KMS-11 (cell line): ENCODE measurements around the gene KCTD16.

ENCODE experiments used
- H2AFZ ChIP-seq: fragments of 200-600 bp; sonication (generic); 2 replicates; pipeline ENCODE4 v1.6.1; 2016; ENCODE audit warnings: antibody characterized with exemption, mixed run types, low read depth
- H3K27ac ChIP-seq: fragments of 200-600 bp; sonication (generic); 2 replicates; pipeline ENCODE4 v1.6.1; 2016; ENCODE audit warnings: mild to moderate bottlenecking, mixed run types
- H3K27me3 ChIP-seq: fragments of 200-600 bp; sonication (generic); 2 replicates; pipeline ENCODE4 v1.6.1; 2017; ENCODE audit warnings: mild to moderate bottlenecking, low read depth, mixed run types, moderate library complexity; ENCODE audit not compliant: insufficient read depth
- H3K36me3 ChIP-seq: fragments of 200-600 bp; sonication (generic); 2 replicates; pipeline ENCODE4 v1.6.1; 2017; ENCODE audit warnings: mild to moderate bottlenecking, mixed run types; ENCODE audit not compliant: insufficient read depth
- H3K4me1 ChIP-seq: fragments of 200-600 bp; sonication (generic); 2 replicates; pipeline ENCODE4 v1.6.1; 2016; ENCODE audit warnings: mild to moderate bottlenecking, low read depth, mixed run types; ENCODE audit not compliant: poor library complexity, severe bottlenecking
- H3K4me2 ChIP-seq: fragments of 200-600 bp; sonication (generic); 2 replicates; pipeline ENCODE4 v1.7.0; 2016; ENCODE audit warnings: mild to moderate bottlenecking, mixed run types
- H3K4me3 ChIP-seq: fragments of 200-600 bp; sonication (generic); IDR thresholded peaks from 2 replicates; pipeline ENCODE4 v1.6.1; 2017; ENCODE audit warnings: low read depth, low read length, mixed read lengths; ENCODE audit not compliant: insufficient read depth
- H3K79me2 ChIP-seq: fragments of 200-600 bp; sonication (generic); 2 replicates; pipeline ENCODE4 v1.6.1; 2016; ENCODE audit warnings: low read depth, mixed run types; ENCODE audit not compliant: insufficient read depth
- H3K9ac ChIP-seq: fragments of 200-600 bp; sonication (generic); 2 replicates; pipeline ENCODE4 v1.6.1; 2016; ENCODE audit warnings: mild to moderate bottlenecking, mixed run types
- H4K20me1 ChIP-seq: fragments of 200-600 bp; sonication (generic); 2 replicates; pipeline ENCODE4 v1.6.1; 2016; ENCODE audit warnings: mild to moderate bottlenecking, mixed run types; ENCODE audit not compliant: insufficient read depth
- CTCF ChIP-seq: fragments of 200-600 bp; sonication (generic); conservative IDR thresholded peaks from 2 replicates; pipeline ENCODE4 v1.6.1; 2017; ENCODE audit warnings: low read depth, mild to moderate bottlenecking, antibody characterized with exemption, low read length, moderate library complexity, mixed read lengths

Gene KCTD16

GRCh38 chr5:144173766-144174165, 3.1 kb downstream of the KCTD16 start:
- Histone ChIP-seq H4K20me1 (no peaks in the 10 kb centered on the region), H3K79me2 (peaks cover 16% of the 10 kb centered on the region; the same call in 1 of the 2 replicates), H3K4me1 (peaks cover 20% of the 10 kb centered on the region), H3K27ac (no peak overlapping the region), H3K27me3 (no peaks in the 10 kb centered on the region), H3K4me3 (no peak overlapping the region), H3K4me2 (no peak overlapping the region), H3K9ac (no peak overlapping the region), H3K36me3 (no peaks in the 10 kb centered on the region), H2AFZ (no peak overlapping the region)
- no peak for TF ChIP-seq CTCF

GRCh38 chr5:144177548-144177947, 6.9 kb downstream of the KCTD16 start:
- H3K4me2 ChIP-seq = no peak overlapping the region

GRCh38 chr5:144179226-144179625, 8.6 kb downstream of the KCTD16 start:
- Histone ChIP-seq H4K20me1 (no peaks in the 10 kb centered on the region), H3K27me3 (no peaks in the 10 kb centered on the region), H3K4me2 (no peak overlapping the region), H3K4me3 (no peak overlapping the region), H3K4me1 (peaks cover 6% of the 10 kb centered on the region), H3K79me2 (no peaks in the 10 kb centered on the region), H3K9ac (no peak overlapping the region), H2AFZ (no peak overlapping the region), H3K36me3 (no peaks in the 10 kb centered on the region), H3K27ac (no peak overlapping the region)
- TF ChIP-seq CTCF = no peak

More at GRCh38 chr5:144177548-144177947, 6.9 kb downstream of the KCTD16 start:
- H4K20me1 ChIP-seq = no peaks in the 10 kb centered on the region
- H3K27ac ChIP-seq = no peak overlapping the region
- H3K4me3 ChIP-seq = no peak overlapping the region
- TF ChIP-seq CTCF = no peak
- no peaks in the 10 kb centered on the region for H3K4me1 ChIP-seq
- H2AFZ ChIP-seq = no peak overlapping the region
- no peaks in the 10 kb centered on the region for H3K36me3 ChIP-seq
- no peaks in the 10 kb centered on the region for H3K27me3 ChIP-seq
- H3K79me2 ChIP-seq = no peaks in the 10 kb centered on the region
- no peak overlapping the region for H3K9ac ChIP-seq

- Histone ChIP-seq H4K20me1 (no peaks in the 10 kb centered on the region), H3K4me2 (no peak overlapping the region)
These were observed 12.7 kb downstream of the KCTD16 start for GRCh38 chr5:144183254-144183889.

More at GRCh38 chr5:144183254-144183889, 12.7 kb downstream of the KCTD16 start:
- no peak overlapping the region for H3K9ac ChIP-seq
- H3K4me1 ChIP-seq = peaks cover 26% of the 10 kb centered on the region
- H3K79me2 ChIP-seq = no peaks in the 10 kb centered on the region
- no peaks in the 10 kb centered on the region for H3K36me3 ChIP-seq
- no peak overlapping the region for H2AFZ ChIP-seq
- H3K27me3 ChIP-seq = no peaks in the 10 kb centered on the region
- no peak overlapping the region for H3K27ac ChIP-seq
- H3K4me3 ChIP-seq = no peak overlapping the region
- TF ChIP-seq CTCF = peak; percentile 85
